NCI-H1417 treated with DMSO at 0.1 percent for 48 hours (cell line): ENCODE data around the gene RECQL5.

Experiments
- DNase-seq: peaks from one replicate; lab custom pipeline; 2025; lab: John Stamatoyannopoulos, UW

RECQL5 gene

GRCh38 chr17:75633486-75634375 is 33.2 kb downstream of the RECQL5 start:
- DNase-seq: peak; percentile 33

- DNase-seq: no peak
These were observed 34.0 kb downstream of the RECQL5 start, which contains the start of gene SMIM5 for GRCh38 chr17:75632863-75633485. SMIM5 (plus strand) TSS chr17:75633434; CDS start chr17:75640202, 6,768 bp downstream.

- no peak for DNase-seq
These were observed 34.5 kb downstream of the RECQL5 start for GRCh38 chr17:75632428-75632827.

- DNase-seq: no peak
These were observed 35.6 kb downstream of the RECQL5 start for GRCh38 chr17:75631353-75631752.

- no peak for DNase-seq
These were observed 36.7 kb downstream of the RECQL5 start for GRCh38 chr17:75630071-75630917.

GRCh38 chr17:75629157-75629556 is 37.8 kb downstream of the RECQL5 start:
- DNase-seq: no peak

- no peak for DNase-seq
These were observed 38.5 kb downstream of the RECQL5 start for GRCh38 chr17:75628425-75628824.

- no peak for DNase-seq
These were observed 39.9 kb downstream of the RECQL5 start for GRCh38 chr17:75627094-75627493.

GRCh38 chr17:75626496-75627038 is 40.4 kb downstream of the RECQL5 start:
- no peak for DNase-seq

GRCh38 chr17:75625813-75626486 is 41.0 kb downstream of the RECQL5 start:
- no peak for DNase-seq

- DNase-seq: no peak
These were observed 42.1 kb downstream of the RECQL5 start for GRCh38 chr17:75624714-75625345.

GRCh38 chr17:75624021-75624420 is 42.9 kb downstream of the RECQL5 start:
- no peak for DNase-seq

GRCh38 chr17:75623386-75623785 is 43.6 kb downstream of the RECQL5 start:
- no peak for DNase-seq

- DNase-seq: no peak
These were observed 44.1 kb downstream of the RECQL5 start for GRCh38 chr17:75622771-75623273.

GRCh38 chr17:75622076-75622475 is 44.9 kb downstream of the RECQL5 start:
- no peak for DNase-seq

GRCh38 chr17:75621489-75621888 is 45.5 kb downstream of the RECQL5 start:
- no peak for DNase-seq

GRCh38 chr17:75619506-75620431 is 47.2 kb downstream of the RECQL5 start:
- no peak for DNase-seq

- no peak for DNase-seq
These were observed 49.3 kb downstream of the RECQL5 start for GRCh38 chr17:75617675-75618074.

- no peak for DNase-seq
These were observed 49.7 kb downstream of the RECQL5 start for GRCh38 chr17:75617218-75617617.
